Body of pancreas (tissue), 4 donors: Measurements from ENCODE around the gene ARHGAP42. TPM values are rescaled to one million over a fixed set of nuclear protein-coding genes. Genes with fewer than 3 reads are reported as not detected.

Experiments used
- ATAC-seq: fragments of 150-250 bp; one replicate; pipeline ENCODE4 v1.9.1; 2016
- DNase-seq, 4 donors: peaks; one replicate each; pipeline ENCODE4 v3.0.0-alpha.2; 2019
- H3K27ac ChIP-seq, 4 donors: fragments of 200-600 bp; sonication (generic); 1 replicate in 3 of 4; 2 replicates in 1 of 4; pipeline versions ENCODE4 v1.5.1 to v1.6.1; 2016 to 2019; ENCODE audit warnings: mild to moderate bottlenecking in 1 of 4, mixed read lengths in 1 of 4, moderate library complexity in 1 of 4
- H3K27me3 ChIP-seq, 2 donors: fragments of 200-600 bp; sonication (generic); one replicate each; pipeline ENCODE4 v1.6.0; 2016; ENCODE audit warnings: mild to moderate bottlenecking in 1 of 2
- H3K36me3 ChIP-seq, 2 donors: fragments of 200-600 bp; sonication (generic); replicated peaks in 1 of 2; 2 replicates each; pipeline ENCODE4 v1.5.1; 2016; ENCODE audit warnings: low read depth in 2 of 2; ENCODE audit not compliant: insufficient read depth in 1 of 2
- H3K4me1 ChIP-seq: fragments of 200-600 bp; sonication (generic); one replicate; pipeline ENCODE4 v1.6.0; 2016
- H3K4me3 ChIP-seq, 2 donors: fragments of 200-600 bp; sonication (generic); 1 replicate in 1 of 2; 2 replicates in 1 of 2; pipeline ENCODE4 v1.5.1; 2016 to 2019
- H3K9me3 ChIP-seq, 3 donors: fragments of 200-600 bp; sonication (generic); 1 replicate in 2 of 3; 2 replicates in 1 of 3; pipeline ENCODE4 v1.5.1; 2016
- CTCF ChIP-seq, 7 experiments: fragments of 450-650 bp in 4 of 7; fragments of 200-600 bp in 3 of 7; sonication (generic) in 3 of 7; IDR thresholded peaks; one replicate each; pipeline ENCODE4 v1.5.1; 2016 to 2019; ENCODE audit warnings: antibody characterized with exemption in 7 of 7
- POLR2A ChIP-seq, 3 donors: fragments of 450-650 bp; IDR thresholded peaks; one replicate each; pipeline ENCODE4 v1.6.1; 2016; ENCODE audit warnings: antibody characterized with exemption in 3 of 3, mild to moderate bottlenecking in 2 of 3
- WGBS, 2 donors: methylation state at CpG; one replicate each; pipeline ENCODE4 v1.1.5; 2017; 5-methylcytosine and 5-hydroxymethylcytosine counted together
- intact Hi-C: fragments of 100-400 bp; cut with DNase I; formaldehyde crosslinking; loops from one replicate; pipeline ENCODE4 v1.15.1; 2023
- total RNA-seq, 2 donors: library from RNA; depleted of rRNA; stranded (reverse); fragments of >200 nt; gene quantifications; one replicate each; pipeline ENCODE4 v1.1.0, GENCODE V29; 2016

The ARHGAP42 gene
- total RNA-seq, 2 donors from 2014 or later, result 3.6 to 4.7 TPM

- no peak overlapping the region for H3K27ac ChIP-seq
- no peaks in the 10 kb centered on the region for H3K27me3 ChIP-seq
- intact Hi-C loops, result no loop called here
- no peak overlapping the region for H3K4me3 ChIP-seq
- no peaks in the 10 kb centered on the region for H3K9me3 ChIP-seq
- no peaks in the 10 kb centered on the region for H3K36me3 ChIP-seq
- ATAC-seq, result peak; percentile 64
- no peak for TF ChIP-seq CTCF (IDR thresholded peaks at IDR 0.05)
- no peak for TF ChIP-seq POLR2A (IDR thresholded peaks at IDR 0.05)
- H3K4me1 ChIP-seq, result no peaks in the 10 kb centered on the region
- no peak for DNase-seq
- 58 to 60% methylated on average over 3 of the region's 3 CpGs for WGBS, 2 donors
Measured at GRCh38 chr11:100876815-100877520, 189.9 kb downstream of the ARHGAP42 start.

GRCh38 chr11:100878474-100878873 is 191.4 kb downstream of the ARHGAP42 start:
- Histone ChIP-seq H3K27me3 (no peaks in the 10 kb centered on the region), H3K27ac (no peak overlapping the region), H3K4me3 (no peak overlapping the region), H3K4me1 (no peaks in the 10 kb centered on the region), H3K9me3 (no peaks in the 10 kb centered on the region), H3K36me3 (no peaks in the 10 kb centered on the region)
- DNase-seq (no peak), ATAC-seq (no peak)
- WGBS, 2 donors, result 63 to 82% methylated on average over 2 of the region's 2 CpGs
- intact Hi-C loops, result no loop called here
- TF ChIP-seq POLR2A (IDR thresholded peaks at IDR 0.05), result no peak
- TF ChIP-seq CTCF (IDR thresholded peaks at IDR 0.05), result no peak

GRCh38 chr11:100882957-100883356 is 195.9 kb downstream of the ARHGAP42 start:
- Histone ChIP-seq H3K4me3 (no peak overlapping the region), H3K27ac (no peak overlapping the region), H3K36me3 (no peaks in the 10 kb centered on the region), H3K27me3 (no peaks in the 10 kb centered on the region), H3K9me3 (no peaks in the 10 kb centered on the region), H3K4me1 (no peaks in the 10 kb centered on the region)
- TF ChIP-seq POLR2A (IDR thresholded peaks at IDR 0.05), result no peak
- ATAC-seq, result no peak
- no peak for DNase-seq
- intact Hi-C loops, result no loop called here
- 38 to 64% methylated on average over 1 of the region's 1 CpG for WGBS, 2 donors

- no peaks in the 10 kb centered on the region for H3K36me3 ChIP-seq
- H3K27me3 ChIP-seq, result no peaks in the 10 kb centered on the region
- H3K9me3 ChIP-seq, result no peaks in the 10 kb centered on the region
- 89 to 96% methylated on average over 1 of the region's 1 CpG for WGBS, 2 donors
- intact Hi-C loops, result no loop called here
- no peak overlapping the region for H3K4me3 ChIP-seq
- no peak for DNase-seq
- TF ChIP-seq POLR2A (IDR thresholded peaks at IDR 0.05), result no peak
- TF ChIP-seq CTCF (IDR thresholded peaks at IDR 0.05), result no peak
- no peaks in the 10 kb centered on the region for H3K4me1 ChIP-seq
- H3K27ac ChIP-seq, result no peak overlapping the region
- no peak for ATAC-seq
Measured at GRCh38 chr11:100883830-100884229, 196.7 kb downstream of the ARHGAP42 start.

- TF ChIP-seq POLR2A (IDR thresholded peaks at IDR 0.05) (no peak), CTCF (IDR thresholded peaks at IDR 0.05) (no peak)
- Histone ChIP-seq H3K27me3 (no peaks in the 10 kb centered on the region), H3K9me3 (no peaks in the 10 kb centered on the region), H3K4me3 (no peak overlapping the region), H3K36me3 (no peaks in the 10 kb centered on the region), H3K4me1 (no peaks in the 10 kb centered on the region), H3K27ac (no peak overlapping the region)
- 87 to 90% methylated on average over 1 of the region's 1 CpG for WGBS, 2 donors
- no peak for DNase-seq
- intact Hi-C loops, result no loop called here
- ATAC-seq, result no peak
Measured at GRCh38 chr11:100887659-100888058, 200.6 kb downstream of the ARHGAP42 start.
